ENCODE measurements around the gene MX1.
A peak's percentile ranks its signal among the peaks of the same experiment; 100 is the strongest.
"Not testable (repeated sequence)": the region's sequence is repeated elsewhere in the genome, so short reads cannot be mapped to it uniquely, and the experiment has no call there.

The MX1 gene

DNA sequence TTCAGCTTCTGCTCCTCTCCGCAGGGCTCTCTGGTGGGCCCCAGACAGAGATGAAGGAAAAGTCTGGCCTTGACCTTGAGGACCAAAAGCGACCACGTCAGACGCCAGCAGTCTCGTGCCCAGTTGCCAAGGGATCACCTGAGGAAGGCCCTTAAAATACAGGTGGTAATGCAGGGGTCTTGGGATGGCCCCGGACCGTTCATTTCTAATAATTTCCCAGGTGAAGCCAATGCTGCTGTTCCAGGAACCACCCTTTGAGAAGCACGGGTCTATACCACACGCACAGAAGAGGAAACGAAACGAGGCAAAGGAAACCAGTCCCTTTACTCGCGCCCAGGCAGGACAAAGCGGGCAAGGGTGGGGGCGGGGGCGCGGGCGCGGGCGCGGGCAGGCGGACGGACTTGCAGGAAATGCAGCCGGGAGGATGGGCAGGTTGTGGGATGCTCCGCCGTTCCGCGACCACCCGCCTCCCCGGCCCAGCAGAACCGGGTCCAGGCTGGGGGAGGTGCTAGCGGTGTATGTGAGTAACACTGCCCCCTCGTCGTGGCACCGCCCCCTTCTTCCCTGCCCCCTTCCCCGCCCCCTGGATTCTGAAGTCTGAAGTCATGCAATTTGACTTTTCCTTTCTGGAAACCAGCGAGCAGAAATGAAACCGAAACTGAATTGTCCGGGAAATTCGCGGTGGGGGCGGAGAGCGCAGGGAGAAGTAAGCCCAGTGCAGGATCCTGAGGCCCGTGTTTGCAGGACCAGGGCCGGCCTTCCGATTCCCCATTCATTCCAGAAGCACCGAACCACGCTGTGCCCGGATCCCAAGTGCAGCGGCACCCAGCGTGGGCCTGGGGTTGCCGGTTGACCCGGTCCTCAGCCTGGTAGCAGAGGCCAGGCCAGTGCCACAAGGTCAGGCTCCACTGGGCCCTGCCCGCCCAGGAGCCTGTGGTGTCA, 5.8 kb upstream of the MX1 start:
- Histone ChIP-seq H3K27ac (ENCODE audit: insufficient read depth, low read length, poor library complexity, severe bottlenecking) (peak overlapping the region; percentile 67), H3K27me3 (replicated peaks; ENCODE audit: control insufficient read depth, insufficient read depth, low read length, poor library complexity, severe bottlenecking) (no peaks in the 10 kb centered on the region), H3K4me3 (ENCODE audit: insufficient read depth, low read depth, low read length, poor library complexity, severe bottlenecking) (peak overlapping the region; percentile 83), H3K4me1 (ENCODE audit: control insufficient read depth, insufficient read depth, low read length, poor library complexity, severe bottlenecking) (peaks cover 11% of the 10 kb centered on the region), H3K36me3 (ENCODE audit: control insufficient read depth, insufficient read depth, low read length) (no peaks in the 10 kb centered on the region), H3K9me3 (ENCODE audit: control insufficient read depth, low read length) (no peaks in the 10 kb centered on the region)
- peak; percentile 15 to 38 (median 19) for DNase-seq

DNA sequence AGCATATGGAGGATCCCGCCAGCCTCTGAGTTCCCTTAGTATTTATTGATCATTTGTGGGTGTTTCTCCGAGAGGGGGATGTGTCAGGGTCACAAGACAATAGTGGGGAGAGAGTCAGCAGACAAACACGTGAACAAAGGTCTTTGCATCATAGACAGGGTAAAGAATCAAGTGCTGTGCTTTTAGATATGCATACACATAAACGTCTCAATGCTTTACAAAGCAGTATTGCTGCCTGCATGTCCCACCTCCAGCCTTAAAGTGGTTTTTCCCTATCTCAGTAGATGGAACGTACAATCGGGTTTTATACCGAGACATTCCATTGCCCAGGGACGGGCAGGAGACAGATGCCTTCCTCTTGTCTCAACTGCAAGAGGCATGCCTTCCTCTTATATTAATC, 5.0 kb upstream of the MX1 start:
- H3K27me3 ChIP-seq (replicated peaks; ENCODE audit: control insufficient read depth, insufficient read depth, low read length, poor library complexity, severe bottlenecking); H3K36me3 ChIP-seq (ENCODE audit: control insufficient read depth, insufficient read depth, low read length); H3K4me3 ChIP-seq (ENCODE audit: insufficient read depth, low read depth, low read length, poor library complexity, severe bottlenecking); H3K9me3 ChIP-seq (ENCODE audit: control insufficient read depth, low read length); DNase-seq: not testable (repeated sequence)
- Histone ChIP-seq H3K27ac (ENCODE audit: insufficient read depth, low read length, poor library complexity, severe bottlenecking) (peak overlapping the region; percentile 67), H3K4me1 (ENCODE audit: control insufficient read depth, insufficient read depth, low read length, poor library complexity, severe bottlenecking) (peaks cover 16% of the 10 kb centered on the region)

DNA sequence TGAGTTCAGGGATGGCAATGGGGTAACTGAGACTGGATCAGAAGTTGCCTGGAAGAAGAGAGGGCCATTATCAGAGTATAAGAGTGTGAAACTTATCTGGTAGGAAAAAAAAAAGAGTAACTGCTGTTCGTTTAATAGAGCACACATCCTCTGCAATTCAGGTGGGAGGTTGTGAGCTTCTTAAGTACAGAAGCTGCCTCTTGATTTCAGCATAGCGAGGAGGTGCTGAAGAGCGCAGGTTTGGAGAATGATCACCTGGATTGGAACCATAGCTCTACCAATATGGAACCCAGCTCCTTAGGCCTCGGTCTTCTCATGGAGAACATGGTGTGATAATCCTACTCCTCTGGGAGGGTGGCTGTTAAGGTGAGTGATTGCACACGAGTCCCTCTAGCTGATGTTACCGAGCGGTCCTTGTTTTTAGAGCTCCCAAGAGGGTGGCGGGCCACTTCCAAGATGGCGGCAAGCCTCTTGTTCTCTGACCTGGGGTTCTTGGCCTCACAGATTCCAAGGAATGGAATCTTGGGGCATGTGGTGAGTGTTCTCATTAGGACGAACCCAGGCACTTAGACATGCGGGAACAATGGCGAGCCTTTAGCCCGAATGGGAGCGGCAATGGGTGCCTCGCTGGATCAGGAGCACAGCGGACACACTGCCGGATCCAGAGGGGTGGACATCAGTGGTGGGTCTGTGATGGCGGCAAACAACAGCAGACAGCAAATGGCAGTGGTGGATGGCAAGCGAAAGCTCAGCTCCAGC, 3.3 kb upstream of the MX1 start:
- Histone ChIP-seq H3K4me3 (ENCODE audit: insufficient read depth, low read depth, low read length, poor library complexity, severe bottlenecking) (no peak overlapping the region), H3K36me3 (ENCODE audit: control insufficient read depth, insufficient read depth, low read length) (no peaks in the 10 kb centered on the region), H3K9me3 (ENCODE audit: control insufficient read depth, low read length) (no peaks in the 10 kb centered on the region), H3K27ac (ENCODE audit: insufficient read depth, low read length, poor library complexity, severe bottlenecking) (no peak overlapping the region), H3K27me3 (replicated peaks; ENCODE audit: control insufficient read depth, insufficient read depth, low read length, poor library complexity, severe bottlenecking) (no peaks in the 10 kb centered on the region), H3K4me1 (ENCODE audit: control insufficient read depth, insufficient read depth, low read length, poor library complexity, severe bottlenecking) (peaks cover 23% of the 10 kb centered on the region)
- DNase-seq, result no peak

DNA sequence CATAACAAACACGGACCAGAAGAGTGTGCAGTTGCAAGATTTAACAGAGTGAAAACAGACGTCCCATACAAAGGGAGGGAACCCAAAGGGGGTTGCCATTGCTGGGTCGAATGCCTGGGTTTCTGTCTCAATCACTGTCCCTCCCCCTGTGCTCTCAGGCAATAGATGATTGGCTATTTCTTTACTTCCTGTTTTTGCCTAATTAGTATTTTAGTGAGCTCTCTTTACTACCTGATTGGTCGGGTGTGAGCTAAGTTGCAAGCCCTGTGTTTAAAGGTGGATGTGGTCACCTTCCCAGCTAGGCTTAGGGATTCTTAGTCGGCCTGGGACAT, 2.8 kb upstream of the MX1 start:
- not testable (repeated sequence) for H3K27ac ChIP-seq (ENCODE audit: insufficient read depth, low read length, poor library complexity, severe bottlenecking); H3K27me3 ChIP-seq (replicated peaks; ENCODE audit: control insufficient read depth, insufficient read depth, low read length, poor library complexity, severe bottlenecking); H3K9me3 ChIP-seq (ENCODE audit: control insufficient read depth, low read length); H3K36me3 ChIP-seq (ENCODE audit: control insufficient read depth, insufficient read depth, low read length); DNase-seq; H3K4me3 ChIP-seq (ENCODE audit: insufficient read depth, low read depth, low read length, poor library complexity, severe bottlenecking)
- peaks cover 23% of the 10 kb centered on the region for H3K4me1 ChIP-seq (ENCODE audit: control insufficient read depth, insufficient read depth, low read length, poor library complexity, severe bottlenecking)

DNA sequence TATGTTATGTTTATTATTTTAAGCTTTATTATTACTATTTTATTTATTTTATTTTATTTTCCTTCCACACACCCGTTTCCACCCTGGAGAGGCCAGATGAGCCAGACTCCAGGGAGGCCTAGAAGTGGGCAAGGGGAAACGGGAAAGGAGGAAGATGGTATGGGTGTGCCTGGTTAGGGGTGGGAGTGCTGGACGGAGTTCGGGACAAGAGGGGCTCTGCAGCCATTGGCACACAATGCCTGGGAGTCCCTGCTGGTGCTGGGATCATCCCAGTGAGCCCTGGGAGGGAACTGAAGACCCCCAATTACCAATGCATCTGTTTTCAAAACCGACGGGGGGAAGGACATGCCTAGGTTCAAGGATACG, 468 bp upstream of the MX1 start:
- DNase-seq, result no peak
- peaks cover 6% of the 10 kb centered on the region for H3K36me3 ChIP-seq (ENCODE audit: control insufficient read depth, insufficient read depth, low read length)
- peaks cover 15% of the 10 kb centered on the region for H3K4me1 ChIP-seq (ENCODE audit: control insufficient read depth, insufficient read depth, low read length, poor library complexity, severe bottlenecking)
- peak overlapping the region; percentile 79 for H3K27ac ChIP-seq (ENCODE audit: insufficient read depth, low read length, poor library complexity, severe bottlenecking)
- H3K4me3 ChIP-seq (ENCODE audit: insufficient read depth, low read depth, low read length, poor library complexity, severe bottlenecking), result peak overlapping the region; percentile 93
- no peaks in the 10 kb centered on the region for H3K9me3 ChIP-seq (ENCODE audit: control insufficient read depth, low read length)
- no peaks in the 10 kb centered on the region for H3K27me3 ChIP-seq (replicated peaks; ENCODE audit: control insufficient read depth, insufficient read depth, low read length, poor library complexity, severe bottlenecking)

DNA sequence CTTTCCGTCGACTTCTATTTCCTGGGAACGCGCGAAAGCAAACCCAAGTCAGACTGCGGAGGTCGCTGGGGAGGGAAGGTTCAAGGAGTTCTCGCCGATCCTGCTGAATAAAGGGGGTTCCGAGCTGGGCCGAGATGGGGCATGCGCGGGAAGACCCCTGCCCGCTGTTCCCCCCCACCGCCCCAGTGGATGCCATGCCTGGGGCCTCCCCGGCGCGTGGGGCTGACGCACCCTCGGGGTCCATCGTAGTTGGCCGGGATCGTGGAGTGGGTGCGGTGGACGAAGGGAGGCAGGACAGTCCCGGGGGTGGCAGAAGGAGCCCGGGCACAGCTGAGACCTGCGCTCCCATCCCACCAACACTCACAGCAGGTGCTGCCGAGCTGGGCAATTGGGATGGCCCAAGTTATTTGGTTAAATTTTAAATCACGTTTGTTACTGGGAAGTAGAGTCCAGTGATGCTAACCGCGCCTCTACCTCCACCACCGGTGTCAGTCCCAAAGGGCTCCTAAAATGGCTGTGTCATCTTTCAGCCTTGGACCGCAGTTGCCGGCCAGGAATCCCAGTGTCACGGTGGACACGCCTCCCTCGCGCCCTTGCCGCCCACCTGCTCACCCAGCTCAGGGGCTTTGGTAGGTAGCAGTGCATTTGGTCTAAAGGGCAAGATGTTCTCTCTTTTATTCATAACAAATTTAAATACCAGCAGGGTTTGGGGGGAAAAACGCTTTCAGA, 801 bp downstream of the MX1 start:
- peak overlapping the region; percentile 79 for H3K27ac ChIP-seq (ENCODE audit: insufficient read depth, low read length, poor library complexity, severe bottlenecking)
- DNase-seq, result no peak
- peak overlapping the region; percentile 93 for H3K4me3 ChIP-seq (ENCODE audit: insufficient read depth, low read depth, low read length, poor library complexity, severe bottlenecking)

DNA sequence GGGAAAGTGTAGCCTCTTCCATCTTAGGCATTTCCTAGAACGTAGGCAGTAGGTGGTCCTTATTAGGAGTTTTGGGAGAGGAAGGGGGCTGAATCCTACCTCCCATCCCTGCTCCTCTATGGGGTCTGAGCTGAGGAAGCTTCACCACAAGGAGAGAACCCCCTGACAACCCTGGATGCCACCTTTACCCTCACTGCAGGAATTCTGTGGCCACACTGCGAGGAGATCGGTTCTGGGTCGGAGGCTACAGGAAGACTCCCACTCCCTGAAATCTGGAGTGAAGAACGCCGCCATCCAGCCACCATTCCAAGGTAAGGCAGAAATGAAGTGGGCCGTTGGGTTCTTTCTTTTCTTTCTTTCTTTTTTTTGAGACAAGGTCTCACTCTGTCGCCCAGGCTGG, 1.5 kb downstream of the MX1 start:
- Histone ChIP-seq H3K36me3 (ENCODE audit: control insufficient read depth, insufficient read depth, low read length) (peaks cover 19% of the 10 kb centered on the region), H3K4me1 (ENCODE audit: control insufficient read depth, insufficient read depth, low read length, poor library complexity, severe bottlenecking) (peaks cover 15% of the 10 kb centered on the region), H3K4me3 (ENCODE audit: insufficient read depth, low read depth, low read length, poor library complexity, severe bottlenecking) (no peak overlapping the region), H3K27me3 (replicated peaks; ENCODE audit: control insufficient read depth, insufficient read depth, low read length, poor library complexity, severe bottlenecking) (no peaks in the 10 kb centered on the region), H3K27ac (ENCODE audit: insufficient read depth, low read length, poor library complexity, severe bottlenecking) (no peak overlapping the region), H3K9me3 (ENCODE audit: control insufficient read depth, low read length) (no peaks in the 10 kb centered on the region)
- no peak for DNase-seq

More for the DNA sequence above, 801 bp downstream of the MX1 start:
- Histone ChIP-seq H3K36me3 (ENCODE audit: control insufficient read depth, insufficient read depth, low read length) (peaks cover 12% of the 10 kb centered on the region), H3K27me3 (replicated peaks; ENCODE audit: control insufficient read depth, insufficient read depth, low read length, poor library complexity, severe bottlenecking) (no peaks in the 10 kb centered on the region), H3K4me1 (ENCODE audit: control insufficient read depth, insufficient read depth, low read length, poor library complexity, severe bottlenecking) (peaks cover 15% of the 10 kb centered on the region), H3K9me3 (ENCODE audit: control insufficient read depth, low read length) (no peaks in the 10 kb centered on the region)

DNA sequence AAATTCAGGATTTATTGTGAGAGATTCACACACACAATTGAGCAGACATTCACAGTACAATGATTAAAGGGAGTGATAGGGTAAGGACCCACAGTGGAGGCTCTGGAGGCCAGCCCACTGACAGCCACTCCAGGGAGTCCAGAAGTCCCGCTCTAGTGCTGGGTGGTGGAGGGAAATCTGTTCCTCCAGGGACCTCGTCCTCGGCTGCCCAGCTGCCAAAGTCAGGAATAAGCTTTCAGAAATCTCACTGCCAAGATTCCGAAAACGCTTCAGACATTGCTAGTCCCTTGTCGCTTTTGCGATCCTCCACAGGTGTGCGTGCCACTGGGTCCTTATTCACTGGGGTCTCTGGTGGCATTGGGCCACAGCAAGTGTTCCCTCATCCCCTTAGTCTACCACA, 2.3 kb downstream of the MX1 start:
- Histone ChIP-seq H3K4me1 (ENCODE audit: control insufficient read depth, insufficient read depth, low read length, poor library complexity, severe bottlenecking) (peaks cover 15% of the 10 kb centered on the region), H3K36me3 (ENCODE audit: control insufficient read depth, insufficient read depth, low read length) (peaks cover 27% of the 10 kb centered on the region), H3K4me3 (ENCODE audit: insufficient read depth, low read depth, low read length, poor library complexity, severe bottlenecking) (no peak overlapping the region)

DNA sequence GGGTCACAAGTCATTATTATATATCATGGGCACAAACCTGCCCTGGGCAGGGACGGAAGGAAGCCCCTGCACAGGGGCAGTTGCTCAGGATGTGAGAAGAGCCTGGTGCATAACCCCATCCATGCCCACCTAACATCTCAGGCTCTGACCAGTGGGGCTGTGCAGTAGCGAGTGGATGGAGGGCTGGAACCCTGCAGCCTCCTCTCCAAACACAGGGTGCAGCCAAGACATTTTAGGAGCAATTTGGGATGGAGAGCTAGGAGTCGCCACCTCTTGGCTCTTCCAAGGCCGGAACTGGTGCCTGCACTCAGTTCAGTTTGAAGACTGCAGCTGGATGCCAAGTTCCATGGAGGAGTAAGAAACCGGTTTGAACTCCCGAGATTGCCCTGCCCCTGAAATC, 2.8 kb downstream of the MX1 start:
- Histone ChIP-seq H3K27ac (ENCODE audit: insufficient read depth, low read length, poor library complexity, severe bottlenecking) (no peak overlapping the region), H3K9me3 (ENCODE audit: control insufficient read depth, low read length) (no peaks in the 10 kb centered on the region), H3K4me1 (ENCODE audit: control insufficient read depth, insufficient read depth, low read length, poor library complexity, severe bottlenecking) (peaks cover 14% of the 10 kb centered on the region), H3K36me3 (ENCODE audit: control insufficient read depth, insufficient read depth, low read length) (peaks cover 32% of the 10 kb centered on the region), H3K27me3 (replicated peaks; ENCODE audit: control insufficient read depth, insufficient read depth, low read length, poor library complexity, severe bottlenecking) (no peaks in the 10 kb centered on the region), H3K4me3 (ENCODE audit: insufficient read depth, low read depth, low read length, poor library complexity, severe bottlenecking) (no peak overlapping the region)
- no peak for DNase-seq

More for the DNA sequence above, 2.3 kb downstream of the MX1 start:
- DNase-seq, result no peak
- H3K27me3 ChIP-seq (replicated peaks; ENCODE audit: control insufficient read depth, insufficient read depth, low read length, poor library complexity, severe bottlenecking), result no peaks in the 10 kb centered on the region
- no peak overlapping the region for H3K27ac ChIP-seq (ENCODE audit: insufficient read depth, low read length, poor library complexity, severe bottlenecking)
- no peaks in the 10 kb centered on the region for H3K9me3 ChIP-seq (ENCODE audit: control insufficient read depth, low read length)

Measured in effector memory CD4-positive, alpha-beta T cell (primary cell).